ENCODE results near the gene BATF3. TPM values are rescaled to one million over a fixed set of nuclear protein-coding genes. Genes with fewer than 3 reads are reported as not detected.
A peak's percentile ranks its signal among the peaks of the same experiment; 100 is the strongest.

BATF3 gene
- total and polyA plus RNA-seq, 9 of the 15 experiments (the other 6 are each of a cell fraction or from before 2014, with no cell fraction given), result 0.40 to 3.8 (median 2.0) TPM

DNA sequence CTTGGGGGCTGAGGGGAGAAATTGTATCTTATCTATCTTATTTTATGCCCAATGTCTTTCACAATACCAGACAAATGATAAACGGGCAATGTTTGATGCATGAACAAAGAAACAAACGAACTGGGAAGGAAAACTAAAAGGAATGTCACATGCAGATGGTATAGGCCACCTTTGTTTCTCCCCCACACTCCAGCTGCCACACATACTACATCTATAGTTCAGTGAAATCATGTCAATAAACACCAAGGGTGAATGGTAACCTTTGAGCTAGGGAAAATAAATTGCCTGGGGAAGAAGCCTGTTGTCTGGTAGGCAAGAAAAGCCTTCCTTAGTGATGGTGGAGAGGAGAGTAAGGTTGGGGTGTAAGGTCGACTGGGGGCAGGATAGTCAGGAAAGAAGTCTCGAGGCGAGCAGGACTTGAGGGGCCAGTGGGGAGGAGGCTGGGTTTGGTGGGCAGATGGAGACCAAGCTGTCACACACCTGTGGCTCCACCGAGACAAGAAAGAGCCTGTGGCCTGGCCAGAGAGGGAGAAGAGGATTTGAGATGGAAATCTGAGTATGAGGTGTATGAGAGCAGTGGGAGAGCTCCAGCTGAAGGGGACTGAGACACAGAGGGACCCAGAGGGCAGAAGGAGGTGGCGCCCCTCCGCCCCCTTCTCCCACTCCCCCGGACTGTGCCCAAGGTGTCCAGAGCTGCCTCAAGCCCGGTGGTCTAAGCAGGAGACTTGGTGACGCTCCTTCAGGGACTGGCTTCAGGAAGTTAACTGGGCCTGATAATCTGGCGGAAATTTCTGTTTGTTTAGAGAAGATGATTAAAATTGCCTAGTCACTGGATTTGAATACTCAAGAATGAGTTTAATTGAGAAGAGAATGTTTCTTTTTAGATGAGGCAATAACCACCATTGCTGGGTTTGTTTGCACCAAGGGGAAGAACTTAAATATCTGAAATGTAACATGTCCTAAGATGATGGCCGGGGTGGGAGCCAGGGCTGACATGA, 53.8 kb downstream of the BATF3 start (continued):
- TF ChIP-seq PHB2 (IDR thresholded peaks at IDR 0.05; ENCODE audit: low read depth), result no peak
- no peak for TF ChIP-seq ZNF717 (CRISPR knock-in tag; IDR thresholded peaks at IDR 0.05)
- no peak for TF ChIP-seq ZNF830 (CRISPR knock-in tag; IDR thresholded peaks at IDR 0.05)

DNA sequence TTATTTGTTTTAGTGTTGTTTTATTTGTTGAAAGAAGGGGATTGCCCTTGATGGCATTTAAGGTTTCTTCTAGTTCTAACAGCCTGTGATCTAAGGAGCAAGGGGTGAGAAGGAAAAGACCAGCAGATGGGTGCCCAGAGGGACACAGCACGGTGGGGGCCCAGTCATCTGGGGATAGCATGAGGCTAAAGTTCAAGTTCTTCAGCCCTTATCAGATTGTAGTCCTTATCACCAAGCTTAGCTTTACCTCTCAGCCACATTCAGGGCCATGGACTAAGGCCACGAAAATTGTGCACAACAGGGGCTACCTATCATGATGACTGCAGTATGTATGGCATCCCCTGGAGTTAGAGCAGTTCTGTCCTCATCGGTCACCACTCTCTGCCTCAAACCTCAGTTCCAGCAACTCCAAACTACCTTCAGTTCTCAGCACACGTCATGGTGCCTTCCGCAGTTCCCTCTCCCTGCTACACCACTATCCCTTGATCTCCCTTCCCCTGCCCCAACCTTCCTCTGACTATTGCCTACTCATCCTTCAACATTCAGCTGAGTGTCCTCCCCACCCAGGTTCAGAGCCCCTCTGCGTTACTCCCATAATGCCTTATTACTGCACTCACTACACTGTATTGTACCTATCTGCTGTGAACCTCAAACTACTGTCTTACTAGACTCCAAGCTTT, 54.6 kb downstream of the BATF3 start:
- DNase-seq (ENCODE audit: extremely low read depth in 1 of 4, low spot score in 3 of 4), result no peak
- H4K20me1 ChIP-seq (replicated peaks; ENCODE audit: control insufficient read depth, insufficient read depth, low read length), result no peaks in the 10 kb centered on the region
- H3K9me3 ChIP-seq (replicated peaks; ENCODE audit: control insufficient read depth, insufficient read depth, low read depth, low read length), result no peaks in the 10 kb centered on the region
- no peak overlapping the region for H3K9ac ChIP-seq (ENCODE audit: insufficient read depth in 1 of 2, low read depth in 2 of 2, low read length in 2 of 2)
- CTCF ChIA-PET (ENCODE audit: low intra/inter-chr PET ratio), result no interaction called here
- POLR2A ChIA-PET, result interaction anchor here (1.1 kb wide), 1 partner anchor 30 kb away, joined by 3 read pairs; no protein-coding TSS in a partner anchor
- ATAC-seq, result peak; percentile 33
- H3K27me3 ChIP-seq (ENCODE audit: control insufficient read depth in 2 of 2, insufficient read depth in 2 of 2, low read length in 2 of 2), result peaks cover 19 to 40% of the 10 kb centered on the region in 2 experiments
- no peaks in the 10 kb centered on the region for H3K79me2 ChIP-seq (ENCODE audit: control insufficient read depth, insufficient read depth, low read length)
- in situ Hi-C loops (cut with MboI) (no loop called here), intact Hi-C loops (cut with micrococcal nuclease) (no loop called here)
- no peak overlapping the region for H3K4me2 ChIP-seq (ENCODE audit: insufficient read depth, low read length)
- no peak overlapping the region for H3K27ac ChIP-seq (ENCODE audit: extremely low read depth, low read depth, low read length)
- H3K4me1 ChIP-seq (replicated peaks in 1 of 2; ENCODE audit: control insufficient read depth in 2 of 2, insufficient read depth in 2 of 2, low read length in 2 of 2), result peaks cover 0 to 8% of the 10 kb centered on the region in 2 experiments; a peak in 4 of 5 replicates
- no peak overlapping the region for H2AFZ ChIP-seq (ENCODE audit: low read depth, low read length)
- H3K36me3 ChIP-seq (ENCODE audit: control insufficient read depth, insufficient read depth, low read length), result no peaks in the 10 kb centered on the region
- H3K4me3 ChIP-seq, result no peak overlapping the region
- WGBS (ENCODE audit: insufficient coverage, low coverage, missing lambda C conversion rate), result 6% methylated on average over 6 of the region's 6 CpGs
- FAIRE-seq, result no peak
- H3K9me1 ChIP-seq (ENCODE audit: control insufficient read depth, insufficient read depth, low read length), result no peaks in the 10 kb centered on the region
- BruUV-seq (replicated peaks), result no TSS peak
- TF ChIP-seq OTX1 (CRISPR knock-in tag; IDR thresholded peaks at IDR 0.05) (0 out of 2 replicates have a peak, but pooled peaks have one; percentile 18), MAFG (tag; conservative IDR thresholded peaks at IDR 0.05) (0 out of 2 replicates have a peak, but pooled peaks have one; percentile 15), ATF1 (CRISPR knock-in tag; IDR thresholded peaks at IDR 0.05) (no peak), ATF1 (tag; IDR thresholded peaks at IDR 0.05) (peak; percentile 40), ZNF551 (CRISPR knock-in tag; IDR thresholded peaks at IDR 0.05) (no peak), SRF (CRISPR knock-in tag; IDR thresholded peaks at IDR 0.05) (no peak), TOE1 (IDR thresholded peaks at IDR 0.05; ENCODE audit: borderline replicate concordance) (no peak), TOE1 (CRISPR knock-in tag; IDR thresholded peaks at IDR 0.05; ENCODE audit: borderline replicate concordance, low read depth) (no peak), ZNF766 (CRISPR knock-in tag; conservative IDR thresholded peaks at IDR 0.05) (0 out of 2 replicates have a peak, but pooled peaks have one; percentile 20), NR2C2 (CRISPR knock-in tag; IDR thresholded peaks at IDR 0.05) (no peak), NR2C2 (tag; IDR thresholded peaks at IDR 0.05) (peak; percentile 57), NFE2 (IDR thresholded peaks at IDR 0.05; ENCODE audit: low read depth) (peak; percentile 73), CREM (IDR thresholded peaks at IDR 0.05; ENCODE audit: low read depth) (0 out of 2 replicates have a peak, but pooled peaks have one; percentile 17)
- TF ChIP-seq, protein P1, sequence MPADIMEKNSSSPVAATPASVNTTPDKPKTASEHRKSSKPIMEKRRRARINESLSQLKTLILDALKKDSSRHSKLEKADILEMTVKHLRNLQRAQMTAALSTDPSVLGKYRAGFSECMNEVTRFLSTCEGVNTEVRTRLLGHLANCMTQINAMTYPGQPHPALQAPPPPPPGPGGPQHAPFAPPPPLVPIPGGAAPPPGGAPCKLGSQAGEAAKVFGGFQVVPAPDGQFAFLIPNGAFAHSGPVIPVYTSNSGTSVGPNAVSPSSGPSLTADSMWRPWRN (IDR thresholded peaks at IDR 0.05; ENCODE audit: low read depth), result no peak
- TF ChIP-seq, protein P2, sequence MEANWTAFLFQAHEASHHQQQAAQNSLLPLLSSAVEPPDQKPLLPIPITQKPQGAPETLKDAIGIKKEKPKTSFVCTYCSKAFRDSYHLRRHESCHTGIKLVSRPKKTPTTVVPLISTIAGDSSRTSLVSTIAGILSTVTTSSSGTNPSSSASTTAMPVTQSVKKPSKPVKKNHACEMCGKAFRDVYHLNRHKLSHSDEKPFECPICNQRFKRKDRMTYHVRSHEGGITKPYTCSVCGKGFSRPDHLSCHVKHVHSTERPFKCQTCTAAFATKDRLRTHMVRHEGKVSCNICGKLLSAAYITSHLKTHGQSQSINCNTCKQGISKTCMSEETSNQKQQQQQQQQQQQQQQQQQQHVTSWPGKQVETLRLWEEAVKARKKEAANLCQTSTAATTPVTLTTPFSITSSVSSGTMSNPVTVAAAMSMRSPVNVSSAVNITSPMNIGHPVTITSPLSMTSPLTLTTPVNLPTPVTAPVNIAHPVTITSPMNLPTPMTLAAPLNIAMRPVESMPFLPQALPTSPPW (CRISPR knock-in tag; IDR thresholded peaks at IDR 0.05), result no peak
